GM23338 (cell line): ENCODE results near the gene MYO5B. TPM values are rescaled to one million over a fixed set of nuclear protein-coding genes. Genes with fewer than 3 reads are reported as not detected.

Source experiments
- ATAC-seq: fragments of 200-7000 bp; cut with Tn5 transposase; 3 replicates; pipeline ENCODE4 v1.9.1; 2020
- DNase-seq: peaks from one replicate; pipeline ENCODE4 v3.0.0-alpha.2; 2015; ENCODE audit warnings: low spot score
- H2AFZ ChIP-seq: fragments of 200-600 bp; sonication (generic); 2 replicates; pipeline ENCODE4 v1.8.0; 2016; ENCODE audit warnings: antibody characterized with exemption, mild to moderate bottlenecking, moderate library complexity
- H3F3A ChIP-seq: fragments of 200-600 bp; sonication (generic); replicated peaks from 2 replicates; pipeline ENCODE4 v1.8.0; 2017; ENCODE audit warnings: antibody characterized with exemption, mixed run types, low read depth
- H3K27ac ChIP-seq: fragments of 200-600 bp; sonication (generic); 2 replicates; pipeline ENCODE4 v1.6.1; 2016; ENCODE audit warnings: low read depth
- H3K27me3 ChIP-seq: fragments of 200-600 bp; sonication (generic); 2 replicates; pipeline ENCODE4 v1.8.0; 2016; ENCODE audit warnings: mild to moderate bottlenecking, mixed run types, moderate library complexity; ENCODE audit not compliant: insufficient read depth
- H3K36me3 ChIP-seq: fragments of 200-600 bp; sonication (generic); 2 replicates; pipeline ENCODE4 v1.8.0; 2016; ENCODE audit warnings: mild to moderate bottlenecking; ENCODE audit not compliant: insufficient read depth
- H3K4me1 ChIP-seq: fragments of 200-600 bp; sonication (generic); 2 replicates; pipeline ENCODE4 v1.8.0; 2016; ENCODE audit warnings: mild to moderate bottlenecking, moderate library complexity; ENCODE audit not compliant: insufficient read depth
- H3K4me2 ChIP-seq: fragments of 200-600 bp; sonication (generic); 2 replicates; pipeline ENCODE4 v1.7.1; 2017; ENCODE audit warnings: mixed run types
- H3K4me3 ChIP-seq: fragments of 200-600 bp; sonication (generic); 2 replicates; pipeline ENCODE4 v1.6.1; 2016; ENCODE audit warnings: mixed run types
- H3K79me2 ChIP-seq: fragments of 200-600 bp; sonication (generic); replicated peaks from 2 replicates; pipeline ENCODE4 v1.8.0; 2017; ENCODE audit warnings: mild to moderate bottlenecking; ENCODE audit not compliant: insufficient read depth
- H3K9me2 ChIP-seq: fragments of 200-600 bp; sonication (generic); 2 replicates; pipeline ENCODE4 v1.8.0; 2017; ENCODE audit not compliant: insufficient read depth
- H4K20me1 ChIP-seq: fragments of 200-600 bp; sonication (generic); replicated peaks from 2 replicates; pipeline ENCODE4 v1.8.0; 2017; ENCODE audit warnings: mild to moderate bottlenecking; ENCODE audit not compliant: insufficient read depth
- H3K27ac Mint-ChIP-seq: 2 replicates; pipeline ENCODE4 v1.8.0; 2020; ENCODE audit warnings: inconsistent platforms, mild to moderate bottlenecking, moderate library complexity, mixed read lengths
- H3K27me3 Mint-ChIP-seq: 3 replicates; pipeline ENCODE4 v1.8.0; 2022; ENCODE audit warnings: low read depth, mild to moderate bottlenecking, moderate library complexity, mixed read lengths, inconsistent platforms; ENCODE audit not compliant: insufficient read depth, poor library complexity
- H3K36me3 Mint-ChIP-seq: 3 replicates; pipeline ENCODE4 v1.8.0; 2021; ENCODE audit warnings: low read depth, mild to moderate bottlenecking, inconsistent platforms, moderate library complexity, mixed read lengths
- H3K4me1 Mint-ChIP-seq: 3 replicates; pipeline ENCODE4 v1.8.0; 2020; ENCODE audit warnings: mild to moderate bottlenecking, inconsistent platforms, mixed read lengths
- H3K4me3 Mint-ChIP-seq: 3 replicates; pipeline ENCODE4 v1.8.0; 2021; ENCODE audit warnings: moderate library complexity, mild to moderate bottlenecking, inconsistent platforms, mixed read lengths
- H3K9me3 Mint-ChIP-seq: 3 replicates; pipeline ENCODE4 v1.8.0; 2020; ENCODE audit warnings: moderate library complexity, mild to moderate bottlenecking, inconsistent platforms, mixed read lengths
- CREB1 ChIP-seq: fragments of 250-450 bp; sonication (Bioruptor Pico); IDR thresholded peaks from 2 replicates; pipeline ENCODE4 v1.5.0; 2020; ENCODE audit warnings: low read depth, mild to moderate bottlenecking, moderate library complexity
- EZH2 ChIP-seq: fragments of 200-600 bp; sonication (generic); IDR thresholded peaks from one replicate; pipeline ENCODE4 v1.8.0; 2017; ENCODE audit warnings: antibody characterized with exemption, mild to moderate bottlenecking, low read depth; ENCODE audit not compliant: unreplicated experiment
- EZH2phosphoT487 ChIP-seq: fragments of 200-600 bp; sonication (generic); IDR thresholded peaks from one replicate; pipeline ENCODE4 v1.8.1; 2018; ENCODE audit warnings: antibody characterized with exemption; ENCODE audit not compliant: unreplicated experiment
- JUNB ChIP-seq: IDR thresholded peaks from one replicate; pipeline ENCODE4 v1.6.1; 2016; ENCODE audit warnings: antibody characterized with exemption; ENCODE audit not compliant: unreplicated experiment
- NANOG ChIP-seq: IDR thresholded peaks from 2 replicates; pipeline ENCODE4 v1.6.1; 2016; ENCODE audit warnings: antibody characterized with exemption, borderline replicate concordance
- POLR2AphosphoS5 ChIP-seq: IDR thresholded peaks from 2 replicates; pipeline ENCODE4 v1.6.1; 2016; ENCODE audit warnings: antibody characterized with exemption, low read depth
- STAT1 ChIP-seq: IDR thresholded peaks from one replicate; pipeline ENCODE4 v1.6.1; 2016; ENCODE audit warnings: antibody characterized with exemption; ENCODE audit not compliant: unreplicated experiment
- ZNF114 ChIP-seq: fragments of 250-450 bp; sonication (Bioruptor Pico); IDR thresholded peaks from 2 replicates; pipeline ENCODE4 v1.5.0; 2020; ENCODE audit warnings: mild to moderate bottlenecking, moderate library complexity
- ZNF331 ChIP-seq: fragments of 250-450 bp; sonication (Bioruptor Pico); IDR thresholded peaks from 2 replicates; pipeline ENCODE4 v1.5.0; 2020; ENCODE audit warnings: low read depth, mild to moderate bottlenecking, moderate library complexity
- polyA plus RNA-seq: library from polyadenylated mRNA; unstranded; fragments of >200 nt; fragmentation: Nextera tagmentation; extraction: Ambion mirVana; gene quantifications from 2 replicates; pipeline ENCODE4 v1.2.1, GENCODE V29; 2016
- total RNA-seq: library from RNA; depleted of rRNA; stranded (reverse); fragments of >200 nt; shearing (Covaris generic); gene quantifications from 2 replicates; pipeline ENCODE4 v1.2.3, GENCODE V29; 2014
- TF ChIP-seq, protein P1 (sequence below), 2 experiments: fragments of 200-600 bp in 1 of 2; sonication (generic) in 1 of 2; conservative IDR thresholded peaks; 2 replicates each; pipeline versions ENCODE4 v1.5.1 to v1.6.1; 2016 to 2017; ENCODE audit warnings: antibody characterized with exemption in 2 of 2, low read depth in 2 of 2, mild to moderate bottlenecking in 2 of 2, moderate library complexity in 1 of 2
- TF ChIP-seq, protein P2 (sequence below): IDR thresholded peaks from 2 replicates; pipeline ENCODE4 v1.6.1; 2016; ENCODE audit warnings: antibody characterized with exemption
- TF ChIP-seq, protein P3 (sequence below): fragments of 250-450 bp; sonication (Bioruptor Pico); IDR thresholded peaks from 2 replicates; pipeline ENCODE4 v1.5.0; 2020; ENCODE audit warnings: mild to moderate bottlenecking, moderate library complexity
- TF ChIP-seq, protein P4 (sequence below): IDR thresholded peaks from one replicate; pipeline ENCODE4 v1.6.1; 2018; ENCODE audit warnings: antibody characterized with exemption; ENCODE audit not compliant: unreplicated experiment

The MYO5B gene
- total and polyA plus RNA-seq, 2 experiments from 2014 or later: 3.2 to 19.1 TPM

DNA sequence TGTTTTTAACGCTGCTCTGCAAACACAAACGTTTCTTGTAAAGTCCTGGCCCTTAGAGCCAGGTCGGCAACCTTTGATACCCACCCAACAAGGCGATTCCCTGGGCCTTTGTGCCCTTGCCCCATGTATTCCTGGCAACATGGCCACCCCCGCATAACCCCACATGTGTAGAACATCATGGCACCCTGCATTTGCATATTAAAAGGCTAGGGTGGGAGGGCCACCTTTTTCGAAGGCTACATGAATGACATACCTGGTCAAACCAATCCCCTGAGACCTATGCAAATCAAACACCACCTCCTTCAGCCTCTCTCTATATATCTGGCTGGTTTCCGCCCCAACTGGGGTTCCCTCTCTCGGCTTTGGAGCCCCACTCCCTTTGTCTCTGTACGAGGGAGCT, 105.2 kb downstream of the MYO5B start:
- Histone ChIP-seq H3K27ac (no peak overlapping the region), H3K4me2 (no peak overlapping the region), H3K36me3 (no peaks in the 10 kb centered on the region), H3K9me2 (no peaks in the 10 kb centered on the region; the same call in 1 of the 2 replicates), H3K4me3 (no peak overlapping the region), H3F3A (no peaks in the 10 kb centered on the region), H3K27me3 (no peaks in the 10 kb centered on the region), H3K79me2 (no peaks in the 10 kb centered on the region), H2AFZ (no peak overlapping the region), H3K4me1 (peaks cover 35% of the 10 kb centered on the region), H4K20me1 (no peaks in the 10 kb centered on the region)
- Mint-ChIP-seq H3K27me3 (peaks cover 6% of the 10 kb centered on the region), H3K9me3 (no peaks in the 10 kb centered on the region), H3K4me1 (peaks cover 40% of the 10 kb centered on the region), H3K27ac (no peak overlapping the region), H3K36me3 (no peaks in the 10 kb centered on the region), H3K4me3 (no peak overlapping the region)
- DNase-seq: peak; percentile 45
- ATAC-seq: peak; percentile 24
- TF ChIP-seq ZNF114 (CRISPR knock-in tag) (no peak), EZH2 (no peak), NANOG (no peak), POLR2AphosphoS5 (no peak), JUNB (no peak), ZNF331 (no peak), CREB1 (no peak), STAT1 (no peak), EZH2phosphoT487 (no peak)
- TF ChIP-seq, protein P1, sequence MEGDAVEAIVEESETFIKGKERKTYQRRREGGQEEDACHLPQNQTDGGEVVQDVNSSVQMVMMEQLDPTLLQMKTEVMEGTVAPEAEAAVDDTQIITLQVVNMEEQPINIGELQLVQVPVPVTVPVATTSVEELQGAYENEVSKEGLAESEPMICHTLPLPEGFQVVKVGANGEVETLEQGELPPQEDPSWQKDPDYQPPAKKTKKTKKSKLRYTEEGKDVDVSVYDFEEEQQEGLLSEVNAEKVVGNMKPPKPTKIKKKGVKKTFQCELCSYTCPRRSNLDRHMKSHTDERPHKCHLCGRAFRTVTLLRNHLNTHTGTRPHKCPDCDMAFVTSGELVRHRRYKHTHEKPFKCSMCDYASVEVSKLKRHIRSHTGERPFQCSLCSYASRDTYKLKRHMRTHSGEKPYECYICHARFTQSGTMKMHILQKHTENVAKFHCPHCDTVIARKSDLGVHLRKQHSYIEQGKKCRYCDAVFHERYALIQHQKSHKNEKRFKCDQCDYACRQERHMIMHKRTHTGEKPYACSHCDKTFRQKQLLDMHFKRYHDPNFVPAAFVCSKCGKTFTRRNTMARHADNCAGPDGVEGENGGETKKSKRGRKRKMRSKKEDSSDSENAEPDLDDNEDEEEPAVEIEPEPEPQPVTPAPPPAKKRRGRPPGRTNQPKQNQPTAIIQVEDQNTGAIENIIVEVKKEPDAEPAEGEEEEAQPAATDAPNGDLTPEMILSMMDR (conservative IDR thresholded peaks at IDR 0.05; ENCODE audit: low read depth in 2 of 2): no peak
- TF ChIP-seq, protein P2, sequence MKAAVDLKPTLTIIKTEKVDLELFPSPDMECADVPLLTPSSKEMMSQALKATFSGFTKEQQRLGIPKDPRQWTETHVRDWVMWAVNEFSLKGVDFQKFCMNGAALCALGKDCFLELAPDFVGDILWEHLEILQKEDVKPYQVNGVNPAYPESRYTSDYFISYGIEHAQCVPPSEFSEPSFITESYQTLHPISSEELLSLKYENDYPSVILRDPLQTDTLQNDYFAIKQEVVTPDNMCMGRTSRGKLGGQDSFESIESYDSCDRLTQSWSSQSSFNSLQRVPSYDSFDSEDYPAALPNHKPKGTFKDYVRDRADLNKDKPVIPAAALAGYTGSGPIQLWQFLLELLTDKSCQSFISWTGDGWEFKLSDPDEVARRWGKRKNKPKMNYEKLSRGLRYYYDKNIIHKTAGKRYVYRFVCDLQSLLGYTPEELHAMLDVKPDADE: no peak
- TF ChIP-seq, protein P3, sequence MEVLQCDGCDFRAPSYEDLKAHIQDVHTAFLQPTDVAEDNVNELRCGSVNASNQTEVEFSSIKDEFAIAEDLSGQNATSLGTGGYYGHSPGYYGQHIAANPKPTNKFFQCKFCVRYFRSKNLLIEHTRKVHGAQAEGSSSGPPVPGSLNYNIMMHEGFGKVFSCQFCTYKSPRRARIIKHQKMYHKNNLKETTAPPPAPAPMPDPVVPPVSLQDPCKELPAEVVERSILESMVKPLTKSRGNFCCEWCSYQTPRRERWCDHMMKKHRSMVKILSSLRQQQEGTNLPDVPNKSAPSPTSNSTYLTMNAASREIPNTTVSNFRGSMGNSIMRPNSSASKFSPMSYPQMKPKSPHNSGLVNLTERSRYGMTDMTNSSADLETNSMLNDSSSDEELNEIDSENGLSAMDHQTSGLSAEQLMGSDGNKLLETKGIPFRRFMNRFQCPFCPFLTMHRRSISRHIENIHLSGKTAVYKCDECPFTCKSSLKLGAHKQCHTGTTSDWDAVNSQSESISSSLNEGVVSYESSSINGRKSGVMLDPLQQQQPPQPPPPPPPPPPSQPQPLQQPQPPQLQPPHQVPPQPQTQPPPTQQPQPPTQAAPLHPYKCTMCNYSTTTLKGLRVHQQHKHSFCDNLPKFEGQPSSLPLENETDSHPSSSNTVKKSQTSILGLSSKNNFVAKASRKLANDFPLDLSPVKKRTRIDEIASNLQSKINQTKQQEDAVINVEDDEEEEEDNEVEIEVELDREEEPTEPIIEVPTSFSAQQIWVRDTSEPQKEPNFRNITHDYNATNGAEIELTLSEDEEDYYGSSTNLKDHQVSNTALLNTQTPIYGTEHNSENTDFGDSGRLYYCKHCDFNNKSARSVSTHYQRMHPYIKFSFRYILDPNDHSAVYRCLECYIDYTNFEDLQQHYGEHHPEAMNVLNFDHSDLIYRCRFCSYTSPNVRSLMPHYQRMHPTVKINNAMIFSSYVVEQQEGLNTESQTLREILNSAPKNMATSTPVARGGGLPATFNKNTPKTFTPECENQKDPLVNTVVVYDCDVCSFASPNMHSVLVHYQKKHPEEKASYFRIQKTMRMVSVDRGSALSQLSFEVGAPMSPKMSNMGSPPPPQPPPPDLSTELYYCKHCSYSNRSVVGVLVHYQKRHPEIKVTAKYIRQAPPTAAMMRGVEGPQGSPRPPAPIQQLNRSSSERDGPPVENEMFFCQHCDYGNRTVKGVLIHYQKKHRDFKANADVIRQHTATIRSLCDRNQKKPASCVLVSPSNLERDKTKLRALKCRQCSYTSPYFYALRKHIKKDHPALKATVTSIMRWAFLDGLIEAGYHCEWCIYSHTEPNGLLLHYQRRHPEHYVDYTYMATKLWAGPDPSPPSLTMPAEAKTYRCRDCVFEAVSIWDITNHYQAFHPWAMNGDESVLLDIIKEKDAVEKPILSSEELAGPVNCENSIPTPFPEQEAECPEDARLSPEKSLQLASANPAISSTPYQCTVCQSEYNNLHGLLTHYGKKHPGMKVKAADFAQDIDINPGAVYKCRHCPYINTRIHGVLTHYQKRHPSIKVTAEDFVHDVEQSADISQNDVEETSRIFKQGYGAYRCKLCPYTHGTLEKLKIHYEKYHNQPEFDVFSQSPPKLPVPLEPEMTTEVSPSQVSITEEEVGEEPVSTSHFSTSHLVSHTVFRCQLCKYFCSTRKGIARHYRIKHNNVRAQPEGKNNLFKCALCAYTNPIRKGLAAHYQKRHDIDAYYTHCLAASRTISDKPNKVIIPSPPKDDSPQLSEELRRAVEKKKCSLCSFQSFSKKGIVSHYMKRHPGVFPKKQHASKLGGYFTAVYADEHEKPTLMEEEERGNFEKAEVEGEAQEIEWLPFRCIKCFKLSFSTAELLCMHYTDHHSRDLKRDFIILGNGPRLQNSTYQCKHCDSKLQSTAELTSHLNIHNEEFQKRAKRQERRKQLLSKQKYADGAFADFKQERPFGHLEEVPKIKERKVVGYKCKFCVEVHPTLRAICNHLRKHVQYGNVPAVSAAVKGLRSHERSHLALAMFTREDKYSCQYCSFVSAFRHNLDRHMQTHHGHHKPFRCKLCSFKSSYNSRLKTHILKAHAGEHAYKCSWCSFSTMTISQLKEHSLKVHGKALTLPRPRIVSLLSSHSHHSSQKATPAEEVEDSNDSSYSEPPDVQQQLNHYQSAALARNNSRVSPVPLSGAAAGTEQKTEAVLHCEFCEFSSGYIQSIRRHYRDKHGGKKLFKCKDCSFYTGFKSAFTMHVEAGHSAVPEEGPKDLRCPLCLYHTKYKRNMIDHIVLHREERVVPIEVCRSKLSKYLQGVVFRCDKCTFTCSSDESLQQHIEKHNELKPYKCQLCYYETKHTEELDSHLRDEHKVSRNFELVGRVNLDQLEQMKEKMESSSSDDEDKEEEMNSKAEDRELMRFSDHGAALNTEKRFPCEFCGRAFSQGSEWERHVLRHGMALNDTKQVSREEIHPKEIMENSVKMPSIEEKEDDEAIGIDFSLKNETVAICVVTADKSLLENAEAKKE: no peak
- TF ChIP-seq, protein P4, sequence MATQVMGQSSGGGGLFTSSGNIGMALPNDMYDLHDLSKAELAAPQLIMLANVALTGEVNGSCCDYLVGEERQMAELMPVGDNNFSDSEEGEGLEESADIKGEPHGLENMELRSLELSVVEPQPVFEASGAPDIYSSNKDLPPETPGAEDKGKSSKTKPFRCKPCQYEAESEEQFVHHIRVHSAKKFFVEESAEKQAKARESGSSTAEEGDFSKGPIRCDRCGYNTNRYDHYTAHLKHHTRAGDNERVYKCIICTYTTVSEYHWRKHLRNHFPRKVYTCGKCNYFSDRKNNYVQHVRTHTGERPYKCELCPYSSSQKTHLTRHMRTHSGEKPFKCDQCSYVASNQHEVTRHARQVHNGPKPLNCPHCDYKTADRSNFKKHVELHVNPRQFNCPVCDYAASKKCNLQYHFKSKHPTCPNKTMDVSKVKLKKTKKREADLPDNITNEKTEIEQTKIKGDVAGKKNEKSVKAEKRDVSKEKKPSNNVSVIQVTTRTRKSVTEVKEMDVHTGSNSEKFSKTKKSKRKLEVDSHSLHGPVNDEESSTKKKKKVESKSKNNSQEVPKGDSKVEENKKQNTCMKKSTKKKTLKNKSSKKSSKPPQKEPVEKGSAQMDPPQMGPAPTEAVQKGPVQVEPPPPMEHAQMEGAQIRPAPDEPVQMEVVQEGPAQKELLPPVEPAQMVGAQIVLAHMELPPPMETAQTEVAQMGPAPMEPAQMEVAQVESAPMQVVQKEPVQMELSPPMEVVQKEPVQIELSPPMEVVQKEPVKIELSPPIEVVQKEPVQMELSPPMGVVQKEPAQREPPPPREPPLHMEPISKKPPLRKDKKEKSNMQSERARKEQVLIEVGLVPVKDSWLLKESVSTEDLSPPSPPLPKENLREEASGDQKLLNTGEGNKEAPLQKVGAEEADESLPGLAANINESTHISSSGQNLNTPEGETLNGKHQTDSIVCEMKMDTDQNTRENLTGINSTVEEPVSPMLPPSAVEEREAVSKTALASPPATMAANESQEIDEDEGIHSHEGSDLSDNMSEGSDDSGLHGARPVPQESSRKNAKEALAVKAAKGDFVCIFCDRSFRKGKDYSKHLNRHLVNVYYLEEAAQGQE: no peak
